PC-9 (cell line): ENCODE measurements around the gene HNRNPA1L2. TPM values are rescaled to one million over a fixed set of nuclear protein-coding genes. Genes with fewer than 3 reads are reported as not detected.
A peak's percentile ranks its signal among the peaks of the same experiment; 100 is the strongest.

Experiments used
- BruUV-seq: library from RNA; stranded (reverse); fragments of 400-500 nt; replicated peaks from 2 replicates; lab custom pipeline; 2021; lab: Mats Ljungman, UMichigan
- CTCF ChIA-PET: fragments of 300-600 bp; sonication (Branson Sonifier 250); formaldehyde crosslinking; loops from one replicate; lab custom pipeline; 2022; ENCODE audit warnings: antibody characterized with exemption; lab: Charles Lee
- POLR2A ChIA-PET: fragments of 300-600 bp; sonication (Branson Sonifier 250); formaldehyde crosslinking; loops from one replicate; lab custom pipeline; 2022; ENCODE audit warnings: antibody characterized with exemption; ENCODE audit not compliant: unreplicated experiment; lab: Charles Lee
- DNase-seq, 2 experiments: peaks; one replicate each; pipeline versions ENCODE4 v3.0.0 to v3.0.0-alpha.2; 2015 to 2022; ENCODE audit warnings: mixed read lengths in 1 of 2
- H2AFZ ChIP-seq: fragments of 200-600 bp; sonication (generic); 2 replicates; pipeline ENCODE4 v1.8.1; 2017; ENCODE audit warnings: antibody characterized with exemption
- H3F3A ChIP-seq: fragments of 200-600 bp; sonication (generic); 2 replicates; pipeline ENCODE4 v1.8.1; 2017; ENCODE audit warnings: antibody characterized with exemption, mild to moderate bottlenecking, low read depth; ENCODE audit not compliant: insufficient read depth
- H3K27ac ChIP-seq: fragments of 200-600 bp; sonication (generic); 2 replicates; pipeline ENCODE4 v1.6.1; 2016; ENCODE audit warnings: mixed run types
- H3K27me3 ChIP-seq: fragments of 200-600 bp; sonication (generic); 2 replicates; pipeline ENCODE4 v1.6.1; 2016; ENCODE audit warnings: low read depth, mixed run types; ENCODE audit not compliant: insufficient read depth
- H3K36me3 ChIP-seq: fragments of 200-600 bp; sonication (generic); 2 replicates; pipeline ENCODE4 v1.6.1; 2016; ENCODE audit warnings: low read depth, mixed run types
- H3K4me1 ChIP-seq: fragments of 200-600 bp; sonication (generic); replicated peaks from 2 replicates; pipeline ENCODE4 v1.6.1; 2016; ENCODE audit warnings: mixed run types; ENCODE audit not compliant: insufficient read depth
- H3K4me2 ChIP-seq: fragments of 200-600 bp; sonication (generic); 2 replicates; pipeline ENCODE4 v1.6.1; 2017; ENCODE audit warnings: mixed run types
- H3K4me3 ChIP-seq: fragments of 200-600 bp; sonication (generic); 2 replicates; pipeline ENCODE4 v1.6.1; 2016; ENCODE audit warnings: mixed run types
- H3K79me2 ChIP-seq: fragments of 200-600 bp; sonication (generic); 2 replicates; pipeline ENCODE4 v1.6.1; 2017; ENCODE audit warnings: low read depth, mixed run types
- H3K9me2 ChIP-seq: fragments of 200-600 bp; sonication (generic); 2 replicates; pipeline ENCODE4 v1.8.1; 2017; ENCODE audit warnings: mild to moderate bottlenecking; ENCODE audit not compliant: insufficient read depth
- H3K9me3 ChIP-seq: fragments of 200-600 bp; sonication (generic); 2 replicates; pipeline ENCODE4 v1.8.1; 2016; ENCODE audit warnings: low read depth; ENCODE audit not compliant: insufficient read depth
- H4K20me1 ChIP-seq: fragments of 200-600 bp; sonication (generic); 2 replicates; pipeline ENCODE4 v1.8.1; 2017; ENCODE audit not compliant: insufficient read depth
- EZH2 ChIP-seq: fragments of 200-600 bp; sonication (generic); IDR thresholded peaks from 2 replicates; pipeline ENCODE4 v1.8.0; 2017; ENCODE audit warnings: antibody characterized with exemption, low read depth
- intact Hi-C: fragments of 100-400 bp; cut with micrococcal nuclease; formaldehyde crosslinking; loops from one replicate; pipeline ENCODE4 v1.10.0; 2022; ENCODE audit not compliant: unreplicated experiment
- total RNA-seq: library from RNA; stranded (reverse); gene quantifications from 2 replicates; pipeline ENCODE4 v1.2.3, GENCODE V29; 2021
- TF ChIP-seq, protein P1 (sequence below): fragments of 200-600 bp; sonication (generic); conservative IDR thresholded peaks from 2 replicates; pipeline ENCODE4 v1.6.1; 2017; ENCODE audit warnings: mixed run types, antibody characterized with exemption, mild to moderate bottlenecking, moderate library complexity

HNRNPA1L2 gene
- total RNA-seq, 1 experiment from 2014 or later, result 6.3 TPM

DNA sequence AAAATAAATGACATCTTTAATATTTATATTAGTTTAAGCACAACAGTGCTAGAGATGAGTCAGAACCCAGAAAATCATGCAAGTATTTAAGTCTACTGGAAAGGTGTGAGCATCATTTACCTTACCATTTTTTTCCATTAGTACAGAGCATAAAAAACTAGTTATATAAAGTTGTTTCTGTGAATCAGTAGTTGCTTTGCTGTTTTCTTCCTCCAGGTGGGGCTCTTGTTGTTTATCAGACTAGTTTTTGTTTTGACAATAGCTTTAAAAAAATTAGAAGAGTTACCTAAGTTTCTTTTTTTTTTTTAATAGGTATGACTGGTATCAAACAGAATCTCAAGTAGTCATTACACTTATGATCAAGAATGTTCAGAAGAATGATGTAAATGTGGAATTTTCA lies 23.1 kb downstream of the HNRNPA1L2 start:
- Histone ChIP-seq H3K4me3 (no peak overlapping the region), H4K20me1 (peaks cover 4% of the 10 kb centered on the region), H3K79me2 (no peaks in the 10 kb centered on the region), H3F3A (peaks cover 8% of the 10 kb centered on the region; the same call in 1 of the 2 replicates), H3K27me3 (no peaks in the 10 kb centered on the region), H3K27ac (no peak overlapping the region), H3K9me3 (no peaks in the 10 kb centered on the region), H2AFZ (no peak overlapping the region), H3K4me2 (no peak overlapping the region), H3K9me2 (no peaks in the 10 kb centered on the region), H3K36me3 (peaks cover 42% of the 10 kb centered on the region), H3K4me1 (no peaks in the 10 kb centered on the region)
- ChIA-PET POLR2A (interaction anchor here (0.6 to 0.7 kb wide), 2 partner anchors 12 to 495 kb away, joined by 3 to 7 read pairs; partner anchors contain the start of gene SUGT1), CTCF (interaction anchor here (0.6 to 1.8 kb wide), 5 partner anchors 93 to 483 kb away, joined by 3 to 25 read pairs (median 4); no protein-coding TSS in a partner anchor)
- peak in 1 of 2 experiments; percentile 69 for DNase-seq
- intact Hi-C loops, result loop anchor here (2.0 kb wide), 1 partner anchor 303 kb away; no protein-coding TSS in a partner anchor
- TF ChIP-seq, protein P1, sequence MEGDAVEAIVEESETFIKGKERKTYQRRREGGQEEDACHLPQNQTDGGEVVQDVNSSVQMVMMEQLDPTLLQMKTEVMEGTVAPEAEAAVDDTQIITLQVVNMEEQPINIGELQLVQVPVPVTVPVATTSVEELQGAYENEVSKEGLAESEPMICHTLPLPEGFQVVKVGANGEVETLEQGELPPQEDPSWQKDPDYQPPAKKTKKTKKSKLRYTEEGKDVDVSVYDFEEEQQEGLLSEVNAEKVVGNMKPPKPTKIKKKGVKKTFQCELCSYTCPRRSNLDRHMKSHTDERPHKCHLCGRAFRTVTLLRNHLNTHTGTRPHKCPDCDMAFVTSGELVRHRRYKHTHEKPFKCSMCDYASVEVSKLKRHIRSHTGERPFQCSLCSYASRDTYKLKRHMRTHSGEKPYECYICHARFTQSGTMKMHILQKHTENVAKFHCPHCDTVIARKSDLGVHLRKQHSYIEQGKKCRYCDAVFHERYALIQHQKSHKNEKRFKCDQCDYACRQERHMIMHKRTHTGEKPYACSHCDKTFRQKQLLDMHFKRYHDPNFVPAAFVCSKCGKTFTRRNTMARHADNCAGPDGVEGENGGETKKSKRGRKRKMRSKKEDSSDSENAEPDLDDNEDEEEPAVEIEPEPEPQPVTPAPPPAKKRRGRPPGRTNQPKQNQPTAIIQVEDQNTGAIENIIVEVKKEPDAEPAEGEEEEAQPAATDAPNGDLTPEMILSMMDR, result peak; percentile 68
- no peak for TF ChIP-seq EZH2
- no TSS peak for BruUV-seq

GRCh38 chr13:52669677-52670076 lies 27.4 kb downstream of the HNRNPA1L2 start:
- Histone ChIP-seq H3K79me2 (no peaks in the 10 kb centered on the region), H3K36me3 (peaks cover 33% of the 10 kb centered on the region), H3F3A (peaks cover 5% of the 10 kb centered on the region; the same call in 1 of the 2 replicates), H3K9me3 (no peaks in the 10 kb centered on the region), H3K4me2 (no peak overlapping the region), H3K4me1 (no peaks in the 10 kb centered on the region), H3K4me3 (no peak overlapping the region), H3K27me3 (no peaks in the 10 kb centered on the region), H3K9me2 (no peaks in the 10 kb centered on the region), H2AFZ (no peak overlapping the region), H4K20me1 (peaks cover 10% of the 10 kb centered on the region), H3K27ac (no peak overlapping the region)
- CTCF ChIA-PET, result no interaction called here
- DNase-seq, result no peak
- no peak for TF ChIP-seq EZH2
- intact Hi-C loops, result no loop called here
- POLR2A ChIA-PET, result no interaction called here
- no TSS peak for BruUV-seq

DNA sequence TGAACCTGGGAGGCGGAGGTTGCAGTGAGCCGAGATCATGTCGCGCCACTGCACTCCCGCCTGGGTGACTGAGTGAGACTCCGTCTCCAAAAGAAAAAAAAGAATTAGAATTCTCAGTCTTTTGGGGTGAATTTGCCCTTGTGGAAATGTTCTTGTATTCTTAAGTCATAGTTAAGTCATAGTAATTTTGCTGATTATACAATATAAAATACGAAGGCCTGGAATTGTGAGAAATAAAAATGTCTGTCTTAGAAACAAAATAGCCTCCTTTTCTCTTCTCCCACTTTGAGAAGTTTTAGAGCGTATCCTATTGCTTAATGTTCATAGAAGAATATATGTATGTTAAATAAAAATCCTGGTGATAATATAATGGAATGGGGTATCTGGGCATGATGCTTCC lies 28.5 kb downstream of the HNRNPA1L2 start:
- BruUV-seq, result no TSS peak
- intact Hi-C loops, result no loop called here
- Histone ChIP-seq H2AFZ (no peak overlapping the region), H4K20me1 (peaks cover 6% of the 10 kb centered on the region; the same call in 1 of the 2 replicates), H3K4me1 (no peaks in the 10 kb centered on the region), H3K9me3 (no peaks in the 10 kb centered on the region), H3K4me2 (no peak overlapping the region), H3K36me3 (peaks cover 29% of the 10 kb centered on the region; the same call in 1 of the 2 replicates), H3K4me3 (no peak overlapping the region), H3K27ac (no peak overlapping the region), H3K79me2 (no peaks in the 10 kb centered on the region), H3K9me2 (no peaks in the 10 kb centered on the region), H3F3A (no peaks in the 10 kb centered on the region), H3K27me3 (no peaks in the 10 kb centered on the region)
- no peak for DNase-seq
- CTCF ChIA-PET, result no interaction called here
- TF ChIP-seq, protein P1, result no peak
- TF ChIP-seq EZH2, result no peak
- POLR2A ChIA-PET, result no interaction called here

DNA sequence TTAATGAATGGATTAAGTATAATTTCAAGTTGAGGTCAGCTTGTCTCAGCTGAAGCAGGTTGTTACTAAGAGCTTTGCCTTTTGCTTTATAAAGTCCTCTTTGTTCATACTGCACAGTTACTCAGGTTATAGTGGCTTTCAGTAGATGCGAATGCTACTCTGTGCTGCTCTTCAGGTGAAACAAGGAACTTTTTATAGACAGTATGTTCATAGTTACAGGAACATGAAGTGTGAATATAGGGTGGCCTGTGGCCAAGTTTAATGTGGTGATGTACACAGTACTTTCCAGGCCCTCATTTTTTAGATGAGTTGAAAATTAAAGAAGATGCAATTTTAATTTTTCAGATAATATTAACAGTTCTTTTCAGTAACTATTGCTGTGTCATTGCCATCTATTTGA lies 31.2 kb downstream of the HNRNPA1L2 start:
- CTCF ChIA-PET, result no interaction called here
- Histone ChIP-seq H3K27ac (no peak overlapping the region), H3K9me3 (no peaks in the 10 kb centered on the region), H3K36me3 (peaks cover 13% of the 10 kb centered on the region; the same call in 1 of the 2 replicates), H3K4me1 (no peaks in the 10 kb centered on the region), H4K20me1 (peaks cover 14% of the 10 kb centered on the region), H3K79me2 (no peaks in the 10 kb centered on the region), H3K27me3 (no peaks in the 10 kb centered on the region), H3K9me2 (no peaks in the 10 kb centered on the region), H2AFZ (no peak overlapping the region), H3F3A (no peaks in the 10 kb centered on the region), H3K4me3 (no peak overlapping the region), H3K4me2 (no peak overlapping the region)
- POLR2A ChIA-PET, result no interaction called here
- no TSS peak for BruUV-seq
- intact Hi-C loops, result no loop called here
- no peak for DNase-seq
- TF ChIP-seq, protein P1, result no peak
- no peak for TF ChIP-seq EZH2
